Adipose tissue (tissue), 3 donors: ENCODE data around the gene ERN1. TPM values are rescaled to one million over a fixed set of nuclear protein-coding genes. Genes with fewer than 3 reads are reported as not detected.
"Not testable (repeated sequence)": the region's sequence is repeated elsewhere in the genome, so short reads cannot be mapped to it uniquely, and the experiment has no call there.

Source experiments
- H3K27ac ChIP-seq: one replicate; pipeline ENCODE4 v1.5.1; 2013; ENCODE audit warnings: low read depth, low read length
- WGBS, 3 donors: extraction: QIAGEN DNeasy Blood & Tissue Kit; methylation state at CpG; one replicate each; pipeline ENCODE4 v1.1.7; 2013; 5-methylcytosine and 5-hydroxymethylcytosine counted together
- polyA plus RNA-seq, 3 donors: library from polyadenylated mRNA; stranded (reverse); fragments of 200-250 nt; gene quantifications; one replicate each; pipeline ENCODE4 v1.2.3, GENCODE V29; 2013
- donor health status: healthy with polysubstance abuse.
- donor health status: Bipolar disorder and iron deficiency.
- donor health status: healthy.

ERN1 gene
- polyA plus RNA-seq, 3 donors: 2.0 to 26.5 (median 9.3) TPM

DNA sequence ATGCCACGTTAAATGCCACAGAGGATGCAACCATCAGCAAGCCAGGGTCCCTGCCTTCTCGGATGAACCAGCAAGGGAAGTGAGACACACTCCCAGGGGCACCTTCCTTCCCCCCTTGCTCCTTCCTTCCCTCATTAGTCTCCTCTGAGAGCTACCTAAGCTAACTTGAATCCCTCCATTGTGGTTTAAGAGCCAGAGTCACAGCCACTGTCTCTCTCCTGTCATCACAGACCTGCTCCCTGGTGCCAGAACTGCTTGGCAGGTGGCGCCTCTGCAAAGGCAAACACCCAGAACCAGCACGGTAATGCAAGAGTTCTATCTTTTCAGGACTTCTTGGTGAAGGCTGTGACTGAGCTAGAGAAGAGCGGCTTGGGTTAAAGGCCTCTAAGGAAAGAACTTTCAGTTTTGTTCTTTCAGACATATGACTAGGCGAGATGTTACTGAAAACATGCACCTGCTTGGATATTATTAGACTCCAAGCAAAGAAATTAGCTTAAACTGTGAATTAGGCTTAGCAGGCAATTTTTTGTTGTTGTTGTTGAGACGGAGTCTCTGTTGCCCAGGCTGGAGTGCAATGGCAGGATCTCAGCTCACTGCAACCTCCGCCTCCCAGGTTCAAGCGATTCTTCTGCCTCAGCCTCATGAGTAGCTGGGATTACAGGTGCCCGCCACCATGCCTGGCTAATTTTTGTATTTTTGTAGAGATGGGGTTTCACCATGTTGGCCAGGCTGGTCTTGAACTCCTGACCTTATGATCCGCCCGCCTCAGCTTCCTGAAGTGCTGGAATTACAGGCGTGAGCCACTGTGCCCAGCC lies 8.8 kb downstream of the ERN1 start:
- not testable (repeated sequence) for H3K27ac ChIP-seq
- 80 to 84% (median 82%) methylated on average over 13 of the region's 13 CpGs for WGBS, 3 donors

DNA sequence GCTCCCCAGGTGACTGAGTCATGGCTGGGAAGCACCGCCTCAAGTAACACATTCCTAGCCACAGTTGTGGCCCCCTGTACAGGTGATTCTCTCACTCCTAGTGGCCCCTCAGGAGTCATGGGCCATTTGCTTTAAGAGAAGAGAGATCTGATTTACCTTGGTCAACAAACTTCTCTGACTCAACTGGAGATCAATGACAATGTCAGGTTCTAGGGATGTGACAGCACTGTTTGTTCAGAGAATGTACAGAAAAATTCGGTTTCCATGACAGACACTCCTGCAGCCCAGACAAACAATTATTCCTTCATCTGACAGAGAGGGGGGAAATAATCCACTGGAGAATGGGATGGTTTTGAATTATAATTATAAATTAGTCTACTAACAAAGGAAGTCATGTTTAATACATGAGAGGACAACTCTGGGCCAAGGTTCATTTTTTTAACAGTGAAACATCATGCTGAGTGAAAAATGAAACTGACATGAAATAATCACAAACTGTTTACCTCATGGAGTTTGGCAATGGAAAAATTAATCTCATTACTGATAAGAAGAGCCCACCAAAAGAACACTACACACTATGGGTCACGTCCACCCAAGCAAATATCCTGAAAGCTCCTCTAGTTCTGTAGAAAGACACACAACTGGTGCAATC lies 9.7 kb downstream of the ERN1 start:
- WGBS, 3 donors: 51 to 85% (median 77%) methylated on average over 3 of the region's 3 CpGs
- no peak overlapping the region for H3K27ac ChIP-seq

DNA sequence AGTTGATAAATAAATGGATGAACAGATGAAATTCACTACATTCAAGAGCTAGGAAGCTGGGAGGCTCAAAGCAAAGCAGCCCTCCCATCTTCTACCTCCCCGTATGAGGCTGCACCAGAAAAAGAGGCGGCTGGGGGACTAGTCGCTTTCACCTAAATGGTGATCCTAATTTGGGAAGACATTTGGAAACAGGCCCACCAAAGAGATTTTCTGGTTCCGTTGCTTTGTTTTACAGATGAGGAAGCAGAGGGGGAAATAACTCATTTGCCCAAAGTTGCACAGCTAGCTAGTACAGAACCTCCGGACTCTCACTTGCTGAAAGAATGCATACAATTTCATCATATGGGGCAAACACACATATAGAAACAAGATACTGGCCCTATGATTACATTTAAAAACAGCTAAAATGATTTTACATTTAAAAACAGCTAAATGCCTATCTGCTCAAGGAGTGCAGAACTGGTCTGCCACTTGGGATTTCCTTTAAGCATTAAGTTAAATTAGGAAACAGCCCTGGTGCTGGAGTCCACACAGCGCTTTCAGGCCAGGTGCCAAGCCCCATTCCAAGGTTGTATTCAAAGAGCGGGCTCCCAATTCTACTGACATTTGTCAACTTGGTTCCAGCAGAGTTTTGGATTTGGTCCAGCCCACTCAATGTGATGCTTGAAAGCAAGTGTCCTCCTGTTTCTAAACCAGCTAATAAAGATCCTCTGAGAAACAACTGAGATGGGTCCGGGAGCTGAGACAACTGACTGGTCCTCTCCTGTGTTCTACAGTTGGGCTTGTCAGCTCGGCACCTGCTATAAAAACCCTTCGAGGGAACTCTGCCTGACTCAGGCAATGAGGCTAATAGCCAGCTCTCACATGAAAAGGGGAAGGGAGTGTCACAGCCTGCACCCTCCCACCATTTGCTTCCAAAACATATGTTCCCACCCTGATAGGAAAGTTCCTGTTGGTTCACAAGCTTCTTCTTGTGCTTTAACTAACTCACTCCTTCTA lies 11.7 kb downstream of the ERN1 start:
- H3K27ac ChIP-seq: no peak overlapping the region
- 34 to 36% (median 34%) methylated on average over 10 of the region's 10 CpGs for WGBS, 3 donors

DNA sequence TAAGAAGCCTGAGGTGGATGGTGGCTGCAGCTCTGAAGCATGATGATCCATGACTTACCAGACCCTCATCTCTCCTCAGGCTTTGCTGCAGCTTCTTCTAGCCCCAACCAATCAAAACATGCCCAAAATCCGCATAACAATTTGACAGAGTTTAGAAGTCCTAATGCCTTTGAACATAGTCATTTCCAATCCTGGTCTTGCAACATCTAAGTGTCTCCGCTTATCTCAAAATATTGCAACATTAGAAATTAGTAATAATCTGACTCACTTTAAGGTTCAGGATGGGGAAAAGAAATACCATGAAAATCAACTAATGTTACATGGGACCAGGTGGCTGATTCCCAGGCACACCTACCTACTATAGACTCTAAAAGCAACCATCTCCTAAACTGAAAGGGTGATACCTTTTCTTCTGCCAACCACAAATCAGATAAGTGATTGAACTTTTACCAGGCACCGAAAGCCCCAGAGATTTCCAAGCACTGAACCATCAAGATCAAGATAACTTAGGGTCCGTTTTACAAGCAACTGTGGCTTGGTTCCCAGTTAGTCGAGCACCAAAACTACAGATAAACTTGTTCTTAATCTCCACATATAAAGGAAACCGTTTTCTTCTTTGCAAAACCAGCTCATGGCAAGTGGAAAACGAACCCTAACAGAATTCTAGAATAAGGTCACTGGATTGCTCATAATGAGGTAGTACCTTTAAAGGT lies 14.0 kb downstream of the ERN1 start:
- 40 to 65% (median 60%) methylated on average over 7 of the region's 7 CpGs for WGBS, 3 donors
- H3K27ac ChIP-seq: no peak overlapping the region

DNA sequence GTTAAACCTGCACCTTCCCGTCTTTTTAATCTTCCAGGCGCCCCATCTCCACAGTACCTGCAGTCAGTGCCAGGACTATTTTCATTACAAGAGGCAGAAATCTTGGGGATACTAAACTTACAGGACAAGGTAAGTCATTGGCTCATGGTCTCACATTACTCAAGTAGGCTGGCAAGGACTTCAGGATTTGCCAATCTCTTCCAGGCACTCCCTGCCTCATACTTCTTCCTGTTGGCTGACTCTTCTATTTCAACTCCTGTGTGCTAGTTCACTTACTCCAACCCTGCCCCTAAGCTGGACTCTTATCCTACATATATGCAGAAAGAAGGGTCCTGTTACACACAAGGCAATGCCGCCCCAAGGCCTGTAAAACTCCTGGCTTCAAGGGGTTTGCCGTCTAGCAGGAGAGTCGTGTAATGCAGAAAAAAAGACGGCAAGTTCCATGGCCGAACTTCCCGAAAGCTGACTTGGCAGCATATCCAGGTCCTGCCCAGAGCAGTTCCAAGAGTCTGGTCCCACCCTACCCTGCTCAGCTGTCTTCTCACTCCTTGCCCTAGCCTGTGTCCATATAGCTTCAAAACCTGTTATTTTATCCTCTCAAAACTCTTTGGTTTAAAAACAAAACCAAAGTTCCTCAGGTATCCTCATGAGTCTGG lies 14.8 kb downstream of the ERN1 start:
- H3K27ac ChIP-seq: no peak overlapping the region
- 60 to 74% (median 68%) methylated on average over 8 of the region's 8 CpGs for WGBS, 3 donors

DNA sequence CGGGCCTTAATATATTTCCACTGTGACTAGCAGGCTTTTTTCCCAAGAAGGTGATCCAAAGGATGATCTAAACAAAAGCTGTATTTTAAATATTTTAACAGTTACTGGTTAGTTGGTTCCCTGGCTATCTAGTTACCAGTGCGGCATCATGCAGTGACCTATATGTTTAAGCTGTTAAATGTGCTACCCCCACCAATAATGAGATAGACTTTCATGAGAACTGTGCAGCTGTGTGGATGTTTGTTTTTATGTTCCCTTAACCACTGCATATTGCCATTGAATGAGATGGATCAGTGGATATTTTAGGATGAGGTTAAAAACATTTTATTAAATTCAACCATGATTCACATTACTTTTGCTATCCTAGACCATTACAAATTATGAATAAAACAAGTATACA lies 16.9 kb downstream of the ERN1 start:
- WGBS, 3 donors: 39 to 97% (median 93%) methylated on average over 2 of the region's 2 CpGs
- H3K27ac ChIP-seq: no peak overlapping the region

DNA sequence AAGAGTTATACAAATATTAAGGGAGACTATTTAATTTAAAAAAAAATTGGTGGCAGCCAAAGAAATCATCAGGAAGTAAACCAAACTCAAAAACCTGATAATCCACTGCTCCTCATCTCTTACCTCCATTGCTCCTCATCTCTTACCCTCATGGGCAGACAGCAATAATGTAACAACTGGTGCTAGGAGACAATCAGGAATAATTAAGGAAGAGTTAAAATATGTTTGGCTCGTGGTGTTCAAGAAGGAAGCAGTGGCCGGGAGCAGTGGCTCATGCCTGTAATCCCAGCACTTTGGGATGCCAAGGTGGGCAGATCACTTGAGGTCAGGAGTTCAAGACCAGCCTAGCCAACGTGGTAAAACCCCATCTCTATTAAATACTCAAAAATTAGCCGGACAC lies 18.1 kb downstream of the ERN1 start:
- no peak overlapping the region for H3K27ac ChIP-seq
- 76 to 81% (median 77%) methylated on average over 4 of the region's 4 CpGs for WGBS, 3 donors

DNA sequence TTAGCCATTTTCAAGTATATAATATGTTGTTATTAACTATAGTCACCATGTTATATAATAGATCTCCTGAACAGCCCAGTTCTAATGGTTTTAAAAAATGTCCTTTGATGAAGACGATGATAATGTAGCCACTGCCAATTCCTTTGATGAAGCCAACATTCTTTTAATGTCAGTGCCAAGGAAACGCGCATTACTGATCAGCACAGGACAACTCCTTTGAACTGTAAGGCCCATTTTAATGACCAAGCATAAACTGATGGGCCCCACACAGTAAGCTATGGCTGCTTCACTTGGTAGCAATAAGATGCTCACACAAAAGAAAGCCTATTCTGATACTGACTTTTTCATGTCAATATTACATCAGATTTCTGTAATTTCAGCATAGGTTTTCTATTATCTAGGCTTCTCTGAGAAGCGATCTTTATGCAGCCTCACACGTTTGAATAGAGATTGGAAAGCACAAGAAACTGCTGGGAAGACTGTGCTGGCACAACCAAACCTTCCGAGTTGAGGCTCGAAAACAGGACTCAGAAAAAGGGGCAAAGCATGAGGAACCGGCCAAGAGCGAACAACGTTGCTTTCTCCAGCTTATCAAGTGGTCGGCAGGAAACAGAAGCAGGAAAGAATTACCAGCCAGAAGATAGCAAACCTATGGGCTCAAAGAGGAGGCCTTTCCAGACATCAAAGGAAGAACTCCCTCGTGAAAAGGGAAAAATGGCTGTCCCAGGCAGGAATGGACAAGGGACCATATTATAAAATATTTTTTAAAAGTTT lies 19.4 kb downstream of the ERN1 start:
- no peak overlapping the region for H3K27ac ChIP-seq
- WGBS, 3 donors: 66 to 73% (median 68%) methylated on average over 12 of the region's 12 CpGs

DNA sequence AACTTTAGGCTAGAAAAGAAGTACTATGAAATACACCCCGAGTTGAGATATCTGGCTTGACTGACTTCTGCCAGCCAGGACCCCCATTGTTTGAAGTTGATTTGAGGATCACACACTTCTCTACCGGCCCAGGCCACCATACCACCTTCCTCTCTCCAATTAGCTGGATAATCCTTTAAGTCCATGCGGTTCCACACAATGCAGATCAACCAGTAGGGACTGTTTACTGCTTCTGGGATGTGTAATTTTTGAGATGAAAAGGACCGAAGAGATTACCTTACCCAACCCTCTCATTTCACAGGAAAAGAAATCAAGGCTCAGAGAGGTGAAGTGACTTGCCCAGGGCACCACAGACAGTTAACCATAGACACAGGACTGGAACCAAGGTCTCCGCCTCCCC lies 20.5 kb downstream of the ERN1 start:
- 85 to 92% (median 88%) methylated on average over 5 of the region's 5 CpGs for WGBS, 3 donors

DNA sequence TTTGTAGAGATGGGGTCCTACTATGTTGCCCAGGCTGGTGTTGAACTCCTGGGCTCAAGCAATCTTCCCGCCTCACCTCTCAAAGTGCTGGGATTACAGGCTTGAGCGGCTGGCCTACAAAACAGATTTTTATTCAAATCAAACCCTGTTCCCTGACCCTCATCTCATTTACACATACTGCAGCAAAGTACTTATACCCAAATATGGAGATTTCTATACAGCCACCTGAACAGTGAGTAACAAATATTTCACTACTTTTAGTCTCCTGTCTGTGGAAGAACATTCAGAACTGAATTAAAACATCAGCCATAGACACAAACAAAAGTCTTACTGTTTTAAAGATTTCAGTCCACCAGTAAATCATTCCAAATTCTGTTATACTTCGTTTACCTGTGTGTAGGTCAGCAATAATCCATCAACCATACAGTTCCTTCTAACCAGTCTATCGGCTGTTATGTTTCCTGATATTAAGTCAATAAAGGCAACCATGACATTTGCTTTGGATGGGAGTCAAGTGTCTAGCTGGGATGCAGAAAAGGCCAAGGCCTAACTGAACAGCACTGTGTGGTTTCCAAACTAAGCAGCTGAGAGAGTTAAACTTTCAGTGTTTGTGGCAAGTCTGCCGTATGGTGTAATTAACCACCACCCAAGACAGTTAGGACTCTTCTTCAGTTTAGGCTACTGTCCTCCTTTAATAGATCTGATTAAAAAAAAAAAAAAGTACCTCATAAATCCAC lies 22.3 kb downstream of the ERN1 start:
- 44 to 72% (median 70%) methylated on average over 5 of the region's 5 CpGs for WGBS, 3 donors
- no peak overlapping the region for H3K27ac ChIP-seq

More for the DNA sequence above, 20.5 kb downstream of the ERN1 start:
- no peak overlapping the region for H3K27ac ChIP-seq

DNA sequence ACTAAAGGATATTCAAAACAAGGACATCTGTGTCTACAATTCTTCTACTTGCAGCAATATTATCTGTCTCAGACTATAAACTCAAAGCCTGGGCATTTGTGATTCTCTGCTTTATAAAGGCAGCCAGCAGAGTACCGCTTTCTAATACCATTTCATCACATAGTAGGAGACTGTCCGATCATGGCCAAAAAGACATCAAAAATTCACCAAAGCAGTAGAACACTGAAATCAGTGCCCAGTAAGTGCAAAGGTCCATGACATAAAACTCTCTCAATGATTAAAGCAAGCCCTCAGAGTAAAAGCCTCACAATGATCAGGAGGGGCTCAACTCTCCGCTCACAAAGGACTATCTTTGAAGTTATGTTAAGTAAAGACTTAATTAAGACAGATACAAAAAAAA lies 23.0 kb downstream of the ERN1 start:
- WGBS, 3 donors: 73 to 85% (median 83%) methylated on average over 3 of the region's 3 CpGs
- H3K27ac ChIP-seq: no peak overlapping the region

DNA sequence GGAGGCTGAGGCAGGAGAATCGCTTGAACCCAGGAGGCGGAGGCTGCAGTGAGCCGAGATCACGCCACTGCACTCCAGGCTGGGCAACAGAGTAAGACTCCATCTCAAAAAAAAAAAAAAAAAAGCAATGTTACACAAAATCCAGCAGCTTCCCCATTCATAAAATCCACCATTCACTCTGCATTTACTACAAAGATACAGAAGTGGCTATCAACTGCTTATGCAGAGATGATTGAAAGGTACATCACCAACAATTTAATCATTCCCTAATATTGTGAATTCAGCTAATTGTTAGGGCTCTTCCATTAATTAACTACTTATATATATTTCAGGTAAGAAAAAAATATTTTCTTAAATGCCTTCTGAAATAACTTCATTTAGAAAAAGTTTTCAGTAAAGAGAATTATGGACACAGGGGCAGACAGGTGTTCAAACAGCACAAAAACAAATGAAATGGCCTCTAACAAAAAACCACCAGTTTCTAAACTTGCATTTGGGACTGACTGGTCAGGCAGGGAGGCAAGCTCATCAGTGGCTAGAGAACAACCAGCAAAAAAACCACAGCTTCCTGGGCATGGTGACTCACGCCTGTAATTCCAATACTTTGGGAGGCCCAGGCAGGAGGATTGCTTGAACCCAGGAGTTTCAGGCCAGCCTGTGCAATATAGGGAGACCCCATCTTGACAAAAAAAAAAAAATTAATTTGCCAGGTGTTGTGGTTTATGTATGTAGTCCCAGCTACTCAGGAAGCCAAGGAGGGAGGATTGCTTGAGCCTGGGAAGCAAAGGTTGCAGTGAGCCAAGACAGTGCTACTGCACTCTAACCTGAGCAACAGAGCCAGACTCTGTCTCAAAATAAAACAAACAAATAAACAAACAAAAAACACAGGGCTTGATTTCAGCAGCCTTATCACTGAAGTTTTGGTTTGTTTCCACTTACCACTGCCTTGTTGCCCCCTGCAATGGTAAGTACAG lies 26.3 kb downstream of the ERN1 start:
- 78 to 94% (median 88%) methylated on average over 5 of the region's 5 CpGs for WGBS, 3 donors
- no peak overlapping the region for H3K27ac ChIP-seq

DNA sequence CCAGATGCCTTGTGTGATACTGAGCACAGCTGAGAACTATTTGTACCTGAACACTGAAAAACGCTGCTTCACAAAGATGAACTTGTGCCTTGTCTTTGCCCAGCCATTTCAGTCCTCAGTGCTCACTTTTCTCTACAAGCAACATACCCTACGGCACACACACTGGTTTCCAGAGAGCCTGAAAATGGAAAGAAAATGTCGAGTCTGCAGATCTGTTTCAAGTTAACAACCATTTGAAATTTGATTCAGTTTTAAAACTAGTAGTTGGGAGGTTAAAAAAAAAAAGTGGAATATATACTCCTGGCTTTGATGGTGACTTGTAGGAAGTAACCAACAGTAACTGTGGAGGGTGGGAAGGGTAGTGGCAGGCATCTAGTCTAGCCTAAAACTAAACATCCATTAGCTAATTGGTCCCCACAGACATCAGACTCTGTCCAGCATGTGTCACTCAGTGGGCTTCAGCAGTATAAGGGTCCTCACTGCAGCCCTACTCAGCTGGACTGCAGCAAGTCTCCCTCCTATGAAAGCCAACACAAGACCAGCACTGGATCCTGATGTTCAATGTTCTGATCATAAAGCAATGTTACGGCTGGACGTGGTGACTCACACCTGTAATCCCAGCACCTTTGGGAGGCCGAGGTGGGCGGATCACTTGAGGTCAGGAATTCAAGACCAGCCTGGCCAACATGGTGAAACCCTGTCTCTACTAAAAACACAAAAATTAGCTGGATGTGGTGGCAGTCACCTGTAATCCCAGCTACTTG lies 27.1 kb downstream of the ERN1 start:
- 87 to 94% (median 94%) methylated on average over 7 of the region's 7 CpGs for WGBS, 3 donors
- H3K27ac ChIP-seq: no peak overlapping the region

DNA sequence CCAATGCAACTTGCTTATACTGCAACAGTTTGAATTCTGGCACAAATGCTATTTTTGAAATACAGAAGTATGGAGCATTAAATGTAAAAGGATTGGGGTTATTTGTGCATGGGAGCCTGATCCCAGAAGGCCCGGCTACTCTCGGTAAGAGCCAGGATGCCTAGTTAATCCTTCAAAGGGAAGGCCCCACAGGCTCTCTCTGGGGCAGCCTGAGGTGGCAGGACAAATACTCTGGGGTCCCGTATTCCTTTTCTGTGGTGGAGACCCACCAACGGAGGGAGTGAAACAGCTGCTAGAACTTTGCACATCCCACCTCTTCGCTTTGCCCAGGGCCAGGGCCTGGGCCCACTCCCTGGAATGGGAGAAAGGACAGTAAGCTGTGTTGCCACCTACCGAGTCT lies 30.4 kb downstream of the ERN1 start:
- H3K27ac ChIP-seq: no peak overlapping the region
- WGBS, 3 donors: 75 to 95% (median 89%) methylated on average over 6 of the region's 6 CpGs
